MM.1S (cell line): ENCODE data around the gene GTF2F2.

Experiments
- DNase-seq: peaks from one replicate; pipeline ENCODE4 v3.0.0-alpha.2; 2015
- H2AFZ ChIP-seq: fragments of 300-600 bp; sonication (generic); 2 replicates; pipeline ENCODE4 v1.6.0; 2016; ENCODE audit warnings: antibody characterized with exemption, low read length
- H3F3A ChIP-seq: fragments of 300-600 bp; sonication (generic); 2 replicates; pipeline ENCODE4 v1.6.1; 2016; ENCODE audit warnings: mild to moderate bottlenecking, antibody characterized with exemption, low read length, moderate library complexity, mixed read lengths; ENCODE audit not compliant: insufficient read depth
- H3K27ac ChIP-seq: fragments of 300-600 bp; sonication (generic); 2 replicates; pipeline ENCODE4 v1.5.1; 2016; ENCODE audit warnings: mild to moderate bottlenecking, low read length
- H3K27me3 ChIP-seq: fragments of 300-600 bp; sonication (generic); replicated peaks from 2 replicates; pipeline ENCODE4 v1.6.0; 2016; ENCODE audit warnings: low read length; ENCODE audit not compliant: insufficient read depth
- H3K36me3 ChIP-seq: fragments of 300-600 bp; sonication (generic); replicated peaks from 2 replicates; pipeline ENCODE4 v1.6.1; 2016; ENCODE audit warnings: mild to moderate bottlenecking, low read length, mixed read lengths; ENCODE audit not compliant: insufficient read depth
- H3K4me1 ChIP-seq: fragments of 300-600 bp; sonication (generic); 2 replicates; pipeline ENCODE4 v1.6.1; 2016; ENCODE audit warnings: low read length, mixed read lengths
- H3K4me2 ChIP-seq: fragments of 300-600 bp; sonication (generic); 2 replicates; pipeline ENCODE4 v1.6.0; 2016; ENCODE audit warnings: low read depth, low read length
- H3K4me3 ChIP-seq: fragments of 300-600 bp; sonication (generic); 2 replicates; pipeline ENCODE4 v1.5.1; 2016; ENCODE audit warnings: low read length, mixed read lengths
- H3K79me2 ChIP-seq: fragments of 300-600 bp; sonication (generic); 2 replicates; pipeline ENCODE4 v1.6.1; 2016; ENCODE audit warnings: mixed run types, low read length, mixed read lengths
- H3K9ac ChIP-seq: fragments of 300-600 bp; sonication (generic); 2 replicates; pipeline ENCODE4 v1.6.1; 2016; ENCODE audit warnings: low read length, mixed read lengths
- H3K9me2 ChIP-seq: fragments of 300-600 bp; sonication (generic); replicated peaks from 2 replicates; pipeline ENCODE4 v1.6.1; 2016; ENCODE audit warnings: mild to moderate bottlenecking, low read length, mixed read lengths; ENCODE audit not compliant: insufficient read depth
- H3K9me3 ChIP-seq: fragments of 300-600 bp; sonication (generic); replicated peaks from 2 replicates; pipeline ENCODE4 v1.6.1; 2016; ENCODE audit warnings: mild to moderate bottlenecking, low read length, mixed read lengths; ENCODE audit not compliant: insufficient read depth
- H4K20me1 ChIP-seq: fragments of 300-600 bp; sonication (generic); 2 replicates; pipeline ENCODE4 v1.6.1; 2016; ENCODE audit warnings: mild to moderate bottlenecking, low read length, moderate library complexity, mixed read lengths; ENCODE audit not compliant: insufficient read depth
- CTCF ChIP-seq: fragments of 300-600 bp; sonication (generic); IDR thresholded peaks from 2 replicates; pipeline ENCODE4 v1.5.1; 2016; ENCODE audit warnings: antibody characterized with exemption, low read length, mixed read lengths
- EZH2 ChIP-seq: fragments of 300-600 bp; sonication (generic); optimal IDR thresholded peaks from 2 replicates; pipeline ENCODE3; 2017; ENCODE audit warnings: low read depth, mild to moderate bottlenecking, antibody characterized with exemption, low read length, mixed read lengths
- EZH2phosphoT487 ChIP-seq: fragments of 300-600 bp; sonication (generic); IDR thresholded peaks from 2 replicates; pipeline ENCODE4 v1.6.1; 2018; ENCODE audit warnings: antibody characterized with exemption, low read length

Gene GTF2F2

DNA sequence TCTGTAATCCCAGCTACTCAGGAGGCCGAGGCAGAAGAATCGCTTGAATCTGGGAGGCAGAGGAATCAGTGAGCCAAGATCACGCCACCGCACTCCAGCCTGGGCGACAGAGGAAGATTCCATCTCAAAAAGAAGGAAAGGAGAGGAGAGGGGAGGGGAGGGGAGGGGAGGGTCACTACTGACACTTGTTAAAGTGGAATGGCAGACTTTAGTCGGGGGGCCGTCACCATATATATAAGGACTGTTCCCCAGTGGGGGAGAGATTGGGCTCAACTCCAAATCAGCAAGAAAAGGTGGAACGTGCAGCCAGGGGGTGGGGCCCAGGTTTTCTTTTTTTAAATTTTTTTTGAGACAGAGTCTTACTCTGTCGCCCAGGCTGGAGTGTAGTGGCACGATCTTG is 194.5 kb downstream of the GTF2F2 start:
- Histone ChIP-seq H3K9me3 (no peaks in the 10 kb centered on the region), H3K79me2 (no peaks in the 10 kb centered on the region), H2AFZ (no peak overlapping the region), H3K36me3 (no peaks in the 10 kb centered on the region), H3K9ac (no peak overlapping the region), H3K4me1 (0 out of 2 replicates have a peak, but pooled peaks cover 5% of the 10 kb centered on the region), H3K27me3 (no peaks in the 10 kb centered on the region), H3K4me2 (no peak overlapping the region), H3K27ac (no peak overlapping the region), H4K20me1 (no peaks in the 10 kb centered on the region), H3K4me3 (no peak overlapping the region), H3F3A (no peaks in the 10 kb centered on the region), H3K9me2 (no peaks in the 10 kb centered on the region)
- TF ChIP-seq EZH2phosphoT487 (no peak), CTCF (no peak), EZH2 (no peak)
- DNase-seq, result no peak

- no peak overlapping the region for H3K4me2 ChIP-seq
These were observed 195.3 kb downstream of the GTF2F2 start for GRCh38 chr13:45315520-45316167.

GRCh38 chr13:45316338-45316737 is 196.0 kb downstream of the GTF2F2 start:
- no peaks in the 10 kb centered on the region for H3K36me3 ChIP-seq
- H2AFZ ChIP-seq, result no peak overlapping the region
- H3K27ac ChIP-seq, result no peak overlapping the region
- no peaks in the 10 kb centered on the region for H3K4me1 ChIP-seq
- no peaks in the 10 kb centered on the region for H3K27me3 ChIP-seq
- H3K4me3 ChIP-seq, result no peak overlapping the region
- no peaks in the 10 kb centered on the region for H3K9me2 ChIP-seq
- H3K9ac ChIP-seq, result no peak overlapping the region
- no peaks in the 10 kb centered on the region for H3F3A ChIP-seq
- TF ChIP-seq CTCF (no peak), EZH2phosphoT487 (no peak), EZH2 (no peak)
- no peak overlapping the region for H3K4me2 ChIP-seq
- no peaks in the 10 kb centered on the region for H3K79me2 ChIP-seq
- no peaks in the 10 kb centered on the region for H3K9me3 ChIP-seq
- no peaks in the 10 kb centered on the region for H4K20me1 ChIP-seq
- no peak for DNase-seq

More at GRCh38 chr13:45315520-45316167, 195.3 kb downstream of the GTF2F2 start:
- TF ChIP-seq EZH2, result no peak
- no peak for TF ChIP-seq CTCF
- no peak for TF ChIP-seq EZH2phosphoT487
- Histone ChIP-seq H3K4me3 (no peak overlapping the region), H3F3A (no peaks in the 10 kb centered on the region), H3K36me3 (no peaks in the 10 kb centered on the region), H3K9me3 (no peaks in the 10 kb centered on the region), H2AFZ (no peak overlapping the region), H3K9ac (no peak overlapping the region), H3K27me3 (no peaks in the 10 kb centered on the region), H3K79me2 (no peaks in the 10 kb centered on the region), H3K4me1 (0 out of 2 replicates have a peak, but pooled peaks cover 3% of the 10 kb centered on the region), H3K9me2 (no peaks in the 10 kb centered on the region), H4K20me1 (no peaks in the 10 kb centered on the region), H3K27ac (no peak overlapping the region)
- no peak for DNase-seq
